Right lobe of liver (tissue), 6 donors: ENCODE results near the gene RBMS3. TPM values are rescaled to one million over a fixed set of nuclear protein-coding genes. Genes with fewer than 3 reads are reported as not detected.
A peak's percentile ranks its signal among the peaks of the same experiment; 100 is the strongest.

Experiments
- ATAC-seq, 4 donors: fragments of 200-7000 bp; cut with Tn5 transposase; one replicate each; pipeline ENCODE4 v1.9.1; 2020; ENCODE audit warnings: mild to moderate bottlenecking in 4 of 4, moderate library complexity in 4 of 4
- DNase-seq, 3 donors: peaks; one replicate each; pipeline ENCODE4 v3.0.0-alpha.2; 2020
- H3K27ac ChIP-seq, 3 donors: fragments of 200-600 bp; one replicate each; pipeline ENCODE4 v1.8.0; 2022
- H3K27me3 ChIP-seq, 2 donors: fragments of 200-600 bp; one replicate each; pipeline ENCODE4 v1.8.0; 2022
- H3K36me3 ChIP-seq, 4 donors: fragments of 200-600 bp; sonication (generic) in 1 of 4; one replicate each; pipeline versions ENCODE4 v1.5.1 to v1.8.0; 2017 to 2022; ENCODE audit warnings: control low read depth in 1 of 4
- H3K4me1 ChIP-seq, 4 donors: fragments of 200-600 bp; sonication (generic) in 1 of 4; one replicate each; pipeline versions ENCODE4 v1.5.1 to v1.8.0; 2017 to 2022; ENCODE audit warnings: control low read depth in 1 of 4
- H3K4me3 ChIP-seq, 3 donors: fragments of 200-600 bp; one replicate each; pipeline ENCODE4 v1.8.0; 2022
- H3K9me3 ChIP-seq, 4 donors: fragments of 200-600 bp; sonication (generic) in 1 of 4; one replicate each; pipeline versions ENCODE4 v1.5.1 to v1.8.0; 2017 to 2022; ENCODE audit warnings: control low read depth in 1 of 4
- POLR2A ChIP-seq: fragments of 450-650 bp; IDR thresholded peaks from one replicate; pipeline ENCODE4 v1.6.1; 2017; ENCODE audit warnings: antibody characterized with exemption, mild to moderate bottlenecking
- WGBS: methylation state at CpG from one replicate; pipeline ENCODE4 v1.1.6; 2018; ENCODE audit warnings: low coverage, low lambda C conversion rate; ENCODE audit not compliant: insufficient coverage; ENCODE audit errors: missing lambda C conversion rate; 5-methylcytosine and 5-hydroxymethylcytosine counted together
- intact Hi-C, 2 donors: fragments of 100-400 bp; cut with DNase I; formaldehyde crosslinking; loops; one replicate each; pipeline versions ENCODE4 v1.11.2 to v1.14.1; 2022
- total RNA-seq, 6 experiments: library from RNA; depleted of rRNA in 2 of 6; stranded (reverse); fragments of >200 nt in 2 of 6; fragmentation: NEBNext Ultra II Directional in 3 of 6; extraction: Animal tissue kit (Norgen Biotek cat#: 25700) in 3 of 6; gene quantifications; one replicate each; pipeline versions ENCODE4 v1.1.0 to v1.2.4, GENCODE V29; 2016 to 2023
- TF ChIP-seq, protein P1 (sequence below), 4 donors: fragments of 200-600 bp in 3 of 4; fragments of 450-650 bp in 1 of 4; IDR thresholded peaks; one replicate each; pipeline versions ENCODE4 v1.5.1 to v1.8.0; 2016 to 2022; ENCODE audit warnings: antibody characterized with exemption in 4 of 4, mild to moderate bottlenecking in 2 of 4
- donor health status: DM: no; HTN: yes; CAD: no.
- donor health status: DM: no; HTN: no; CAD: no.
- donor health status: DM: no; HTN: no; CAD: no.
- donor health status: DM: no; HTN: yes; CAD: no.
- donor health status: DM: no; HTN: yes; CAD: no.

Gene RBMS3
- total RNA-seq, 6 experiments from 2014 or later, result 6.3 to 11.5 (median 8.3) TPM

DNA sequence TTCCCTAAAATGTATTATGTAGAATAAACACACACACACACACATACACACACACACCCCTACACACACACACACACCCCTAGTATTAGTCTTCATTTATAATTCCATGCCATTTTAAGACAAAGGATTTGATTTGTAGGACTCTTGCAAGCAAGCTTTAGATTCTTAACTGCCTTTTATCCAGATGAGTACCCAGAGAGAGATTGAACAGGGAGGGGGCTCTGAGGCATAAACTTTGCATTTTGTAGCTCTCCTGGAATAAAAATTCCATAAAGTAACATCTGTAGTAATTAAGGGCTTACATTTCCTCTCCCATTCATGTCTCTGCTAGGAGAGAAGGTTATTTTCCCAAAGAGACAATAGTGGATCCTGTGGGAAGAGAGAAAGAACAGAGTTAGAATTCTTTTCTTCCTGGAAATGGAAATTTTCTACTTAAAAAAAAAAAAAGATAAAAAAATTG lies 479.4 kb downstream of the RBMS3 start:
- intact Hi-C loops, result no loop called here
- H3K9me3 ChIP-seq, result no peaks in the 10 kb centered on the region
- peak overlapping the region in 1 of 3 donors; percentile 12 for H3K27ac ChIP-seq
- ATAC-seq, result no peak
- H3K4me3 ChIP-seq, result no peak overlapping the region
- no peaks in the 10 kb centered on the region for H3K36me3 ChIP-seq
- TF ChIP-seq POLR2A, result no peak
- TF ChIP-seq, protein P1, sequence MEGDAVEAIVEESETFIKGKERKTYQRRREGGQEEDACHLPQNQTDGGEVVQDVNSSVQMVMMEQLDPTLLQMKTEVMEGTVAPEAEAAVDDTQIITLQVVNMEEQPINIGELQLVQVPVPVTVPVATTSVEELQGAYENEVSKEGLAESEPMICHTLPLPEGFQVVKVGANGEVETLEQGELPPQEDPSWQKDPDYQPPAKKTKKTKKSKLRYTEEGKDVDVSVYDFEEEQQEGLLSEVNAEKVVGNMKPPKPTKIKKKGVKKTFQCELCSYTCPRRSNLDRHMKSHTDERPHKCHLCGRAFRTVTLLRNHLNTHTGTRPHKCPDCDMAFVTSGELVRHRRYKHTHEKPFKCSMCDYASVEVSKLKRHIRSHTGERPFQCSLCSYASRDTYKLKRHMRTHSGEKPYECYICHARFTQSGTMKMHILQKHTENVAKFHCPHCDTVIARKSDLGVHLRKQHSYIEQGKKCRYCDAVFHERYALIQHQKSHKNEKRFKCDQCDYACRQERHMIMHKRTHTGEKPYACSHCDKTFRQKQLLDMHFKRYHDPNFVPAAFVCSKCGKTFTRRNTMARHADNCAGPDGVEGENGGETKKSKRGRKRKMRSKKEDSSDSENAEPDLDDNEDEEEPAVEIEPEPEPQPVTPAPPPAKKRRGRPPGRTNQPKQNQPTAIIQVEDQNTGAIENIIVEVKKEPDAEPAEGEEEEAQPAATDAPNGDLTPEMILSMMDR (IDR thresholded peaks at IDR 0.05), result no peak
- no peak for DNase-seq
- H3K4me1 ChIP-seq, result peaks cover 0 to 33% (median 12%) of the 10 kb centered on the region in 4 donors
- no peaks in the 10 kb centered on the region for H3K27me3 ChIP-seq

DNA sequence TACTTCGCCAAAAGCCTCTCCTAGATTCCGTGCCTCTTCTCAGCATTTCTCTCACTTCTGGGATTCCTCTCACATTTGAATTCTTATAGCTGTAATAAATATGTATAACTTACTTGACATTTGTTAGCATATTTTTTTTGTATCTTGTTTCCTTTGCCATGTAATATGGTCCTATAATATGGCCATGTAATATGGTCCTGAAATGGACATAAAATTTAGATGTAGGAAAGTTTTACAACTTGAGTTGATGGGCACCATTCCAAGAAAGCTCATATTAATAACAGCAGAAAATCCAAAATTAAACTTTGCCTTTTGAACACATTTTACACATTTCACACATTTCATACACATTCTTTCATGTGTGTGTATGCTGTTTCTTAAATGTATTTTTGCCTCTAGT lies 480.6 kb downstream of the RBMS3 start:
- DNase-seq (no peak), ATAC-seq (no peak)
- Histone ChIP-seq H3K27me3 (no peaks in the 10 kb centered on the region), H3K27ac (no peak overlapping the region), H3K36me3 (no peaks in the 10 kb centered on the region), H3K4me1 (peaks cover 0 to 33% (median 12%) of the 10 kb centered on the region in 4 donors), H3K4me3 (no peak overlapping the region), H3K9me3 (no peaks in the 10 kb centered on the region)
- no peak for TF ChIP-seq POLR2A
- TF ChIP-seq, protein P1 (IDR thresholded peaks at IDR 0.05), result no peak
- WGBS, result 92% methylated on average over 2 of the region's 2 CpGs
- intact Hi-C loops, result no loop called here

DNA sequence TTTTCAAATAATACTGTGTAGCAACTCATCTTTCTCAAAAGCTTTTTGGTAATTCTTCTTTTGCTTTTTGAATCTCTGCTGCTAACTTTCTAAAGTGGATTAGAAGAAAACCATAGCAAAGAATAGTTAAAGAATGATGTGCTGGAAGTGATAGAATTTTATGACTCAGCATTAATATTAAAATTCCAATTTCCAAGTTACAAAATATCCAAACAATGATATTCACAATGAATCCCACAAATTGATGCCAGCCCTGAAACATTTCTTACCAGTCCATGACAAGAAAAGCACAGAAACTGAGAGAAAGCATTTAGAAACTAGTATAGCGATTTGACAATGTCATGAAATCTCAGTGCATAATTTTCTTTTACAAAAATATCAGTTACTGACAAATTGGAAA lies 482.2 kb downstream of the RBMS3 start:
- WGBS, result 94% methylated on average over 1 of the region's 1 CpG
- H3K4me1 ChIP-seq, result peaks cover 0 to 21% (median 5%) of the 10 kb centered on the region in 4 donors
- H3K36me3 ChIP-seq, result no peaks in the 10 kb centered on the region
- DNase-seq, result no peak
- no peak overlapping the region for H3K27ac ChIP-seq
- H3K4me3 ChIP-seq, result no peak overlapping the region
- no peaks in the 10 kb centered on the region for H3K27me3 ChIP-seq
- TF ChIP-seq, protein P1 (IDR thresholded peaks at IDR 0.05), result no peak
- TF ChIP-seq POLR2A, result no peak
- ATAC-seq, result no peak
- intact Hi-C loops, result no loop called here
- H3K9me3 ChIP-seq, result no peaks in the 10 kb centered on the region

DNA sequence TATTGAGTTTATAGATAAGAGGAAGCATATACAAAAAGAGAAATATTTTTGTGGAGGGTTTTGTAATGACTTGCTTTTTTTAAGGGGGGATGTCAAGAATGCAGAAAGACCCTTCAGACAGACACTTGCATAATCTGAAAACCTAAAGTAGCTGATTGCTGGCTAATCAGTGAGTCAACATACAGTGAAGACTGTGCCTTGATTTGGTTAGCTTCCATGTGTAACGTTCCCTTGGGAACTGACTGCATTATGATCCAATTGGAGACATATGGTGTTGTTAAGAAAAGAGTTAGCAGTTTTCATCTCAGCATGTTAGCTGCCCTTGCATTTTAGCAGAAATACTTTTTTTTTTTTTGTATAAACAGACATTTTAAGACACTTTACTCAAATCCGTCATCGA lies 483.2 kb downstream of the RBMS3 start:
- Histone ChIP-seq H3K27me3 (no peaks in the 10 kb centered on the region), H3K4me3 (no peak overlapping the region), H3K27ac (no peak overlapping the region), H3K4me1 (peaks cover 0 to 13% (median 3%) of the 10 kb centered on the region in 4 donors), H3K36me3 (no peaks in the 10 kb centered on the region), H3K9me3 (no peaks in the 10 kb centered on the region)
- DNase-seq, result no peak
- no peak for TF ChIP-seq POLR2A
- TF ChIP-seq, protein P1 (IDR thresholded peaks at IDR 0.05), result no peak
- intact Hi-C loops, result no loop called here
- no peak for ATAC-seq
- WGBS, result 49% methylated on average over 3 of the region's 3 CpGs
